HCT116 (cell line): ENCODE results near the gene WDR82.

Experiments used
- CTCF ChIP-seq, 3 experiments: fragments of 200-600 bp in 1 of 3; sonication (generic) in 1 of 3; IDR thresholded peaks in 2 of 3; conservative IDR thresholded peaks in 1 of 3; 2 replicates each; pipeline ENCODE4 v1.5.1; 2012 to 2017; ENCODE audit warnings: low read depth in 2 of 3, low read length in 2 of 3, antibody characterized with exemption in 1 of 3, borderline replicate concordance in 1 of 3, control low read depth in 1 of 3, mild to moderate bottlenecking in 1 of 3, mixed read lengths in 1 of 3, mixed run types in 1 of 3, moderate library complexity in 1 of 3; ENCODE audit not compliant: insufficient read depth in 1 of 3
- EZH2 ChIP-seq: fragments of 200-600 bp; sonication (generic); IDR thresholded peaks from 2 replicates; pipeline ENCODE4 v1.6.1; 2017; ENCODE audit warnings: antibody characterized with exemption, mixed run types
- EZH2phosphoT487 ChIP-seq: fragments of 200-600 bp; IDR thresholded peaks from 2 replicates; pipeline ENCODE4 v1.6.1; 2018; ENCODE audit warnings: antibody characterized with exemption, borderline replicate concordance
- POLR2AphosphoS5 ChIP-seq: IDR thresholded peaks from 2 replicates; pipeline ENCODE4 v1.6.1; 2011; ENCODE audit warnings: mild to moderate bottlenecking, low read depth, low read length, moderate library complexity
- TF ChIP-seq, protein P1 (sequence below): IDR thresholded peaks from 2 replicates; pipeline ENCODE4 v1.6.1; 2012; ENCODE audit warnings: low read depth

DNA sequence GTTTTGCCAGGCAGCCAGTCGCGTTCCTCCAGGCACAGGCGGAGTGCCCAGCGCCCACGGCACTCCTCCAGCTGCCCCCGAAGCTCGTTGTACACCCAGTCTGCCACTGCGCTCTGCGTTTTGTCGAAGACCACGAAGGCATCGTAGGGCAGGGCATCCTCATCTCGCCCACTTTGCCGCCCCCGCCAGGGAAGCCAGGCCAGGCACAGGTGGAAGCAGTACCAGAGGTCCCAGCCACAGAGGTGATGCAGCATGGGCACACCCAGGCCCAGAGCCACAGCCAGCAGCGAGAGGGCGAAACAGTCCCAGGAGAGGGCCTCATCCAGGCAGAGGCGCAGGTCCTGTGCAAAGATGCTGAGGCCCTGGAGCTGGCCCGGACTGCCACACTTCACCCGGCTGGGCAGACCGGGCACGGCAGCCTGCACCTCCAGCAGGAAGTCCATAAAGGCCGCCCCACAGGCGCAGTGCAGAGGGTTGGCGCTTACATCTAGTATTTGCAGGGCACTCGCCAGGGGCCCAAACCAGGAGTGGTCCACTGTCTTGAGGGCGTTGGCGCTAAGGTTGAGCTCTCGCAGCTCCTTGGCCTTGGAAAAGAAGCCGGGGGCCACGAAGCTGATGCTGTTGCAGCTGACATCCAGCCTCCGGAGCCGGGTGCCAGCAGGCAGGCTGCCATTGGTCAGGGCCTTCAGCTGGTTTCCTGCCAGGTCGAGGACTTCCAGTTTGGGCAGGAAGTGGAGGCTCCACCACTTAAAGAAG lies 56.7 kb downstream of the WDR82 start:
- TF ChIP-seq CTCF (IDR thresholded peaks at IDR 0.05 in 2 of 3, conservative IDR thresholded peaks at IDR 0.05 in 1 of 3; ENCODE audit: borderline replicate concordance in 1 of 3, insufficient read depth in 1 of 3, low read depth in 2 of 3, low read length in 2 of 3) (no peak), EZH2phosphoT487 (no peak), POLR2AphosphoS5 (no peak), EZH2 (no peak)
- TF ChIP-seq, protein P1, sequence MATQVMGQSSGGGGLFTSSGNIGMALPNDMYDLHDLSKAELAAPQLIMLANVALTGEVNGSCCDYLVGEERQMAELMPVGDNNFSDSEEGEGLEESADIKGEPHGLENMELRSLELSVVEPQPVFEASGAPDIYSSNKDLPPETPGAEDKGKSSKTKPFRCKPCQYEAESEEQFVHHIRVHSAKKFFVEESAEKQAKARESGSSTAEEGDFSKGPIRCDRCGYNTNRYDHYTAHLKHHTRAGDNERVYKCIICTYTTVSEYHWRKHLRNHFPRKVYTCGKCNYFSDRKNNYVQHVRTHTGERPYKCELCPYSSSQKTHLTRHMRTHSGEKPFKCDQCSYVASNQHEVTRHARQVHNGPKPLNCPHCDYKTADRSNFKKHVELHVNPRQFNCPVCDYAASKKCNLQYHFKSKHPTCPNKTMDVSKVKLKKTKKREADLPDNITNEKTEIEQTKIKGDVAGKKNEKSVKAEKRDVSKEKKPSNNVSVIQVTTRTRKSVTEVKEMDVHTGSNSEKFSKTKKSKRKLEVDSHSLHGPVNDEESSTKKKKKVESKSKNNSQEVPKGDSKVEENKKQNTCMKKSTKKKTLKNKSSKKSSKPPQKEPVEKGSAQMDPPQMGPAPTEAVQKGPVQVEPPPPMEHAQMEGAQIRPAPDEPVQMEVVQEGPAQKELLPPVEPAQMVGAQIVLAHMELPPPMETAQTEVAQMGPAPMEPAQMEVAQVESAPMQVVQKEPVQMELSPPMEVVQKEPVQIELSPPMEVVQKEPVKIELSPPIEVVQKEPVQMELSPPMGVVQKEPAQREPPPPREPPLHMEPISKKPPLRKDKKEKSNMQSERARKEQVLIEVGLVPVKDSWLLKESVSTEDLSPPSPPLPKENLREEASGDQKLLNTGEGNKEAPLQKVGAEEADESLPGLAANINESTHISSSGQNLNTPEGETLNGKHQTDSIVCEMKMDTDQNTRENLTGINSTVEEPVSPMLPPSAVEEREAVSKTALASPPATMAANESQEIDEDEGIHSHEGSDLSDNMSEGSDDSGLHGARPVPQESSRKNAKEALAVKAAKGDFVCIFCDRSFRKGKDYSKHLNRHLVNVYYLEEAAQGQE, result no peak
